Lower lobe of right lung (tissue), 2 donors: ENCODE results near the gene CYB561D2. TPM values are rescaled to one million over a fixed set of nuclear protein-coding genes. Genes with fewer than 3 reads are reported as not detected.

Source experiments
- ATAC-seq, 2 donors: fragments of 200-7000 bp; cut with Tn5 transposase; one replicate each; pipeline ENCODE4 v1.9.1; 2020 to 2022; ENCODE audit warnings: mild to moderate bottlenecking in 2 of 2, moderate library complexity in 2 of 2
- DNase-seq: peaks from one replicate; pipeline ENCODE4 v3.0.0-alpha.2; 2020
- H3K27ac ChIP-seq: fragments of 200-600 bp; one replicate; pipeline ENCODE4 v1.8.0; 2022
- H3K27me3 ChIP-seq: fragments of 200-600 bp; one replicate; pipeline ENCODE4 v1.8.0; 2022; ENCODE audit warnings: low read depth
- H3K36me3 ChIP-seq: fragments of 200-600 bp; one replicate; pipeline ENCODE4 v1.8.0; 2022; ENCODE audit warnings: mild to moderate bottlenecking
- H3K4me1 ChIP-seq: fragments of 200-600 bp; one replicate; pipeline ENCODE4 v1.8.0; 2022
- H3K4me3 ChIP-seq: fragments of 200-600 bp; one replicate; pipeline ENCODE4 v1.8.0; 2022; ENCODE audit warnings: mild to moderate bottlenecking
- H3K9me3 ChIP-seq: fragments of 200-600 bp; one replicate; pipeline ENCODE4 v1.8.0; 2022
- CTCF ChIP-seq: fragments of 200-600 bp; IDR thresholded peaks from one replicate; pipeline ENCODE4 v1.8.0; 2022; ENCODE audit warnings: antibody characterized with exemption, mild to moderate bottlenecking
- intact Hi-C: fragments of 100-400 bp; cut with DNase I; formaldehyde crosslinking; loops from one replicate; pipeline ENCODE4 v1.11.0; 2022
- total RNA-seq: library from RNA; stranded (reverse); fragmentation: NEBNext Ultra II Directional; extraction: Animal tissue kit (Norgen Biotek cat#: 25700); gene quantifications from one replicate; pipeline ENCODE4 v1.2.1, GENCODE V29; 2021
- donor health status: DM: no; HTN: yes; CAD: no; lungs with severe emphysema.

Gene CYB561D2
- total RNA-seq, 1 donor from 2014 or later, result 21.7 TPM

GRCh38 chr3:50318615-50319014 lies 32.0 kb upstream of the CYB561D2 start:
- no peak for TF ChIP-seq CTCF
- H3K27ac ChIP-seq, result peak overlapping the region; percentile 98
- H3K27me3 ChIP-seq, result no peaks in the 10 kb centered on the region
- peaks cover 88% of the 10 kb centered on the region for H3K4me1 ChIP-seq
- H3K4me3 ChIP-seq, result peak overlapping the region; percentile 91
- DNase-seq (peak; percentile 61), ATAC-seq (no peak)
- no peaks in the 10 kb centered on the region for H3K9me3 ChIP-seq
- intact Hi-C loops, result no loop called here
- peaks cover 47% of the 10 kb centered on the region for H3K36me3 ChIP-seq

- ATAC-seq, result no peak
- peaks cover 88% of the 10 kb centered on the region for H3K4me1 ChIP-seq
- no peaks in the 10 kb centered on the region for H3K27me3 ChIP-seq
- H3K4me3 ChIP-seq, result peak overlapping the region; percentile 91
- no peak for DNase-seq
- peak overlapping the region; percentile 98 for H3K27ac ChIP-seq
- no peaks in the 10 kb centered on the region for H3K9me3 ChIP-seq
- TF ChIP-seq CTCF, result no peak
- intact Hi-C loops, result no loop called here
- H3K36me3 ChIP-seq, result peaks cover 47% of the 10 kb centered on the region
These were observed 31.3 kb upstream of the CYB561D2 start for GRCh38 chr3:50319181-50319893.

DNA sequence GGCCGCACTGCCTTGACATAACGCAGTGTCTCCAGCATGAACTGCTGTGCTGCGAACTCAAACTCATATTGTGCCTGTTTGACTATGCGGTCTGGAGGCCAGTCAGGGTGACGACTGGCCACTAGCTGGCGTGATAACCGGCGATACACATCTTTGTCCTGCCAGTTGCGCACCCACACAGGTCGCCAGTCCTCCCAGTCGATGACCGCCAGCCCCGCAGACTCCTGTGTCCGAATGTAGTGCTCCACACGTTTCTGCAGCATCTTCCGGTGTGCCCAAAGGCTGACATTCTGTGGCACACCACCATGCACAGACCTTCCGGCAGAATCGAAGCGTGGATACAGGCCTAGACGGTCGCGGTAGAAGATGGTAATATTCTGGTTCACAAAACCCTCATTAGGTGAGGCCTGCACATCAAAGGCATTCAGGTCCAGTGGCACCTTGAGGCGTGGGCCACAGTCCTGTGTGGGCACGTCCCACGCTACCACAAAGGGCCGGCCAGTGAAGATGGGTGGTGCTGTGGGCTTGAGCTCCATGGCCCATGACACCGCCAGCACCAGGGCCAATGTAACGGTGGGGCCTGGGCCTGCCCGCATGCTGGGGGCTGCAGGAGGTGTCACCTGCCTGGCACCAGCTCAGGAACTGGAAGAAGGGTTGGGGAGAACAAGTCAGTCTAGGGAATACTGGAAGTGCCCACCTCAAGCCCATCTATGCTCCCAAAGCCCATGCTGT lies 30.6 kb upstream of the CYB561D2 start:
- no peak for ATAC-seq
- no peak for DNase-seq
- intact Hi-C loops, result no loop called here
- Histone ChIP-seq H3K27ac (peak overlapping the region; percentile 98), H3K27me3 (no peaks in the 10 kb centered on the region), H3K4me1 (peaks cover 88% of the 10 kb centered on the region), H3K36me3 (peaks cover 44% of the 10 kb centered on the region), H3K9me3 (no peaks in the 10 kb centered on the region), H3K4me3 (peak overlapping the region; percentile 91)
- TF ChIP-seq CTCF, result no peak

DNA sequence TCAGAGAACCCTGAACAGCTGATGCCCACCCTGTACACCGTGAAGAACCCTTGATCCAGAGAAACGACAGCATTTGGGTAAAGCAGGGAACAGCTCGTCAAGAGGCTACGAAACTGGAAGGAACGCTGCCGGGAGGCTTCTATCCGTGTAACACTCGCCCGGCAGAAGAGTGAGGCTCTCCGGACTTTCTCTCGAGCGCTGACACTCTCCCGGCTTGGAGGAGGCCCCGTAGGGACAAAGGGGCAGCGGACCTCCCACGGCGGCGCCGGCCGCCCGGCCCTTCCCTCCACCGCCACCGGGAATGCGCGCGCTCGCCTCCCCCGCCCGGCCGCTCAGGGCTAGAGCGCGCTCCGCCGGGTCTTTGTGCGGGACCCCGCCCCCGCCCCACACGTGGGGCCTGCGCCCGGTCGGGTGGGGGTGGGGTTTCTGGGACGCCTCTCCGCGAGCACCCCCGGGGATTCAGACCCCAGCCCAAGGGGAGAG lies 29.8 kb upstream of the CYB561D2 start:
- H3K36me3 ChIP-seq, result peaks cover 45% of the 10 kb centered on the region
- H3K27ac ChIP-seq, result peak overlapping the region; percentile 98
- intact Hi-C loops, result no loop called here
- peaks cover 88% of the 10 kb centered on the region for H3K4me1 ChIP-seq
- peak; percentile 86 for DNase-seq
- TF ChIP-seq CTCF, result no peak
- no peaks in the 10 kb centered on the region for H3K27me3 ChIP-seq
- ATAC-seq, result peak; percentile 66 to 73
- no peaks in the 10 kb centered on the region for H3K9me3 ChIP-seq
- H3K4me3 ChIP-seq, result peak overlapping the region; percentile 91

DNA sequence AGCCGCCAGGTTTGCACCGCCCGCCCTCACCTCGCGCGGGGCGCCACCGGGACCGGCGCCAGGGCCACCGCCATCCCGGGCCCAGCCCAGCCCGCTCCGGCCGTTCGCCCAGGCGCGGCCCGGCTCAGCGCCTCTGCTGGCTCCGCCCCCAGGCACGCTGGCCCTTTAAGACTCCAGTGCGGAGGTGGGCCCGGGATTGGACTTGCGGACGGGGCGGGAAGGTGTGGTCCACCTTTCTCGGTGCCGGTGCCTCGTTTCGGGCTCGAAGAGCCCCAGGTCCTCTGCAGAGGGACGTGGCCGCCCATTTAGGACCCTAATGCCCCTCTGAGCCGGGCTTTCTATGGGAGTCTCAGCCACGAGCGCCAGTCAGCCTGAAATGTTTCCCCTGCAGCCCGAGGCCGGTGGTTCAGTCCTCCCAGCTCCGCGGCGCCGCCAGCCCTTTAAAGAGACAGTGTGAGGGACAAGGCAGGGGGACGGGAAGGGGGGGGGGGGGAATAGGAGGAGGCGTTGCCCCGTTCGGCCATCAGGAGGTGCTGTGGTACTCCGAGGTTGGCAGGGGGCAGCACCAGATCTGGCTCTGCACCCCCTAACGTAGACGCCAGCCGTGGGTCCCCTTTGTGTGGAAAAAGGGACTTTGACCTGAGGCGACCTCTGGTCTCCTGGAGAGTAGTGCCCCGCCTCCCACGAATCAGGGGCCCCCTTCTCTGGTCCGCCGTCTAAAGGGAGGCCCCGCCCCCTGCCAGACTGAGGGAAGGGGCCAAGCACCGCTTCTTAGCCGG lies 29.1 kb upstream of the CYB561D2 start:
- Histone ChIP-seq H3K4me3 (peak overlapping the region; percentile 91), H3K27me3 (no peaks in the 10 kb centered on the region), H3K4me1 (peaks cover 85% of the 10 kb centered on the region), H3K9me3 (no peaks in the 10 kb centered on the region), H3K27ac (peak overlapping the region; percentile 98), H3K36me3 (peaks cover 47% of the 10 kb centered on the region)
- DNase-seq, result peak; percentile 94
- peak; percentile 58 for TF ChIP-seq CTCF
- intact Hi-C loops, result no loop called here
- peak; percentile 78 to 84 for ATAC-seq
